Upper lobe of left lung (tissue), 4 donors: ENCODE results near the gene NCAM2.

Experiments
- POLR2A ChIP-seq, 4 donors: fragments of 450-650 bp; IDR thresholded peaks; one replicate each; pipeline ENCODE4 v1.5.1; 2016 to 2017; ENCODE audit warnings: antibody characterized with exemption in 4 of 4, mild to moderate bottlenecking in 2 of 4
- POLR2AphosphoS5 ChIP-seq, 2 donors: sonication (generic); formaldehyde crosslinking; IDR thresholded peaks; one replicate each; pipeline ENCODE4 v1.5.1; 2017; ENCODE audit warnings: antibody characterized with exemption in 2 of 2
- TF ChIP-seq, protein P1 (sequence below), 6 experiments: fragments of 450-650 bp in 4 of 6; fragments of 200-600 bp in 2 of 6; sonication (generic) in 2 of 6; IDR thresholded peaks; one replicate each; pipeline ENCODE4 v1.5.1; 2016 to 2019; ENCODE audit warnings: antibody characterized with exemption in 6 of 6

GRCh38 chr21:21019681-21020080 lies 21.5 kb downstream of the NCAM2 start:
- TF ChIP-seq, protein P1, sequence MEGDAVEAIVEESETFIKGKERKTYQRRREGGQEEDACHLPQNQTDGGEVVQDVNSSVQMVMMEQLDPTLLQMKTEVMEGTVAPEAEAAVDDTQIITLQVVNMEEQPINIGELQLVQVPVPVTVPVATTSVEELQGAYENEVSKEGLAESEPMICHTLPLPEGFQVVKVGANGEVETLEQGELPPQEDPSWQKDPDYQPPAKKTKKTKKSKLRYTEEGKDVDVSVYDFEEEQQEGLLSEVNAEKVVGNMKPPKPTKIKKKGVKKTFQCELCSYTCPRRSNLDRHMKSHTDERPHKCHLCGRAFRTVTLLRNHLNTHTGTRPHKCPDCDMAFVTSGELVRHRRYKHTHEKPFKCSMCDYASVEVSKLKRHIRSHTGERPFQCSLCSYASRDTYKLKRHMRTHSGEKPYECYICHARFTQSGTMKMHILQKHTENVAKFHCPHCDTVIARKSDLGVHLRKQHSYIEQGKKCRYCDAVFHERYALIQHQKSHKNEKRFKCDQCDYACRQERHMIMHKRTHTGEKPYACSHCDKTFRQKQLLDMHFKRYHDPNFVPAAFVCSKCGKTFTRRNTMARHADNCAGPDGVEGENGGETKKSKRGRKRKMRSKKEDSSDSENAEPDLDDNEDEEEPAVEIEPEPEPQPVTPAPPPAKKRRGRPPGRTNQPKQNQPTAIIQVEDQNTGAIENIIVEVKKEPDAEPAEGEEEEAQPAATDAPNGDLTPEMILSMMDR (IDR thresholded peaks at IDR 0.05) = no peak
- TF ChIP-seq POLR2A (IDR thresholded peaks at IDR 0.05) = no peak
- TF ChIP-seq POLR2AphosphoS5 (IDR thresholded peaks at IDR 0.05) = no peak
